ENCODE data around the gene PON3.

The PON3 gene

DNA sequence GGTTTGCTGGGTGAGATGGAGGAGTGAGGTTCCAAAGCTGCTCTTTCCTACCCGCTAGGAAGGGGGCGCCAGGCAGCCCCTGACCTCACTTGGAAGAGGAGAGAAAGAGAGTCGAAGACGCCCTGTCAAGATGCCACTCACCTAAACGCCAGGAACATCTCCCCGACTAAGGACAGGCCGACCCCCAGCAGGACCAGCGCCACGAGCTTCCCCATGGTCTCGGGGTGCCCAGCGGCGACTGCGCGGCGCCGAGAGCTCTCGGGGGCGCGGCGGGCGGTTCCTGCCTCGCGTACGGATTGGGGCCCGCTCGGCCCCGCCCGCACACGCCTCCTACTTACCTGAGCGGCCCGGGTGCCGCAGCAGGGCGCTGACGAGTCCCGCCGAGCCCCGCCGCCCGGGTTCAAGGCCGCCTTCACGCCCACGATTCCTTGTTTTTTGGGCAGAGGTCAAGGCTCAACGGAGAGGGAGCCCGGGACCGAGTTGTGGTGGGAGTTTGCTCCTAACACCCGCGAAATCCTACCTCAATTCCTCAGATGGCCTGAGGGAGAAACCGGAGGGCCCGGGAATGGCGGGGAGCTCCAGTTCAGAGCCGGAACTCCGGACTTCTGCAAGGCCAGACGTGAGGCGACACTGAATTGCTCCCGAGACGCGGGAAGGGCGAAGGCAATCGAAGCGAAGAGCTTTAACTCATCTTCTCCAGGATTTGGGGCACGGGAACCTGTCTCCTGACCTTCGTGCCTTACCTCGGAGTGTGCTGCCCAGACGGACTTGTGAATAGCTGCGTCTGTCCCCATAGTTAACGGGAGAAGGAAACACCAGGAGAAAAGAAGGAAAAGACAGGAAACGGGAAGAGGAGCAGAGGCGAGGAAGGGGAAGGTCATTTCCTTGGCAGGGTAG lies at the start of gene PON3:
TSS of gene PON3 (minus strand) at position 240 of the 897 bp plus-strand sequence. CDS start at position 215, 25 bp downstream.
- TF ChIP-seq SUZ12 (IDR thresholded peaks at IDR 0.05; ENCODE audit: extremely low read depth, insufficient read depth, insufficient read length) (no peak), ZNF274 (IDR thresholded peaks at IDR 0.05; ENCODE audit: low read depth, low read length) (no peak), YY1 (IDR thresholded peaks at IDR 0.05; ENCODE audit: insufficient read depth, insufficient read length) (no peak)

DNA sequence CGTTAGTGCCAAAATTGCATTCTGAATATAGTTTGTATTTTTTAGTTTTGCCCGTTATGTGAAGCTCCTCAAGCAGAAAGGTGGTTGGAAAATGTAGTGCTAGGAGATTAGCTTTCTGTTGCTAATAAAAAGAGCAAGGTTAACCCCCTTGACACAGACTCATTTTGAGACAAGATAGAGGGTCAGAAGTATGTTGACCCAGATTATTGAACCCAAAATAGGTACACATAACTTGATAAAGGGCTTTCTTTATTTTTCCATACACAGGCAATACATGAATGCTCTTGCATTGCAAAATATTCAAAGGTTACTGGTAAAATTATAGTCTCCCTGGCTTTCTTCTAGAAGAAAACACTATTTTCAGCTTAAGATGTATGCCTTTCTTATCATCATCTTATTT lies 48.6 kb upstream of the PON3 start:
- Histone ChIP-seq H3K27me3 (ENCODE audit: insufficient read depth, insufficient read length) (no peaks in the 10 kb centered on the region), H3K9me3 (ENCODE audit: insufficient read depth, low read length) (no peaks in the 10 kb centered on the region), H3K4me3 (ENCODE audit: insufficient read length, low read depth) (no peak overlapping the region), H3K9ac (ENCODE audit: insufficient read length, low read depth) (no peak overlapping the region), H3K36me3 (ENCODE audit: insufficient read depth, insufficient read length, low read length) (no peaks in the 10 kb centered on the region), H3K4me1 (ENCODE audit: insufficient read depth, insufficient read length) (no peaks in the 10 kb centered on the region)
- TF ChIP-seq ZNF274 (IDR thresholded peaks at IDR 0.05; ENCODE audit: low read depth, low read length) (no peak), SUZ12 (IDR thresholded peaks at IDR 0.05; ENCODE audit: extremely low read depth, insufficient read depth, insufficient read length) (no peak), YY1 (IDR thresholded peaks at IDR 0.05; ENCODE audit: insufficient read depth, insufficient read length) (no peak)
- no peak for DNase-seq (ENCODE audit: low read depth, low spot score)

More for the DNA sequence above, at the start of gene PON3:
- Histone ChIP-seq H3K4me1 (ENCODE audit: insufficient read depth, insufficient read length) (no peaks in the 10 kb centered on the region), H3K27me3 (ENCODE audit: insufficient read depth, insufficient read length) (no peaks in the 10 kb centered on the region), H3K36me3 (ENCODE audit: insufficient read depth, insufficient read length, low read length) (no peaks in the 10 kb centered on the region), H3K4me3 (ENCODE audit: insufficient read length, low read depth) (no peak within 1 kb of the TSS), H3K9ac (ENCODE audit: insufficient read length, low read depth) (no peak within 1 kb of the TSS), H3K9me3 (ENCODE audit: insufficient read depth, low read length) (no peaks in the 10 kb centered on the region)
- no peak for DNase-seq (ENCODE audit: low read depth, low spot score)

DNA sequence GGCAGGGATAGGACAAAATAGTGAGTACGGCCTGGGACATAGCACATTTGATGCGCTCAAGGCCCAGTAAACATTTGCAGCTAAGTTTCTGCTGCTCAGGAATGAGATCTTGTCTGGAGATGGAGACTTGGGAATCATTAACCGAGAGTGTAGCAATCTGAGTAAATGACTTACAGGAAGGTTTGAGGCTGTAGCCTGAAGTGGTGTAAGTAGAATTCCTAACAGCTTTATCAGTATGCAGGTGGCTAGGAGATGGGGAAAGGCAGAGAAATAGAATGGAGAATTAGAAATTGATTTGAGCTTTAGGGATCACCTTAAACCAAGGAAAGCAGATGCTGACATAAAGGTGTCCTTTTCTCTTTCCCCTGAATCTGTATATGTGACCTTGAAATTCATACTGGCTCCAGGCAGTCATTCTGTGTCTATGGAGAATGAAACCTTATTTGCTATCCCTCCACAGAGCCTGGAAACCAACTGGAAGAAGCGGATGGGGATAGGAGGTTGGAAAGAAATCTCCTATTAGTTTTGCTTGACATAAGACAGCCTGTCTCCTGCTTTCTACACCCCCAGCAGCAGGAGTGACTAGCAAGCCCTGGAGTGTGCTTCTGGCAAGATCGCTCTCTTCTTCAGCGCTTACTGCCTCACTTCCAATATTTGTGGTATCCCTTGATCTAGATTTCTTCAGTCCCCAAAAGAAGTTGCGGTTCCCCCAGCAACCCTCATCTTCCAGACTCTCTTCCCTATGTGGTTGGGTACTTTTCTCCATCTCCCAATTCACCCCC lies 45.1 kb upstream of the PON3 start:
- TF ChIP-seq SUZ12 (IDR thresholded peaks at IDR 0.05; ENCODE audit: extremely low read depth, insufficient read depth, insufficient read length): no peak
- TF ChIP-seq ZNF274 (IDR thresholded peaks at IDR 0.05; ENCODE audit: low read depth, low read length): no peak
- TF ChIP-seq YY1 (IDR thresholded peaks at IDR 0.05; ENCODE audit: insufficient read depth, insufficient read length): no peak

DNA sequence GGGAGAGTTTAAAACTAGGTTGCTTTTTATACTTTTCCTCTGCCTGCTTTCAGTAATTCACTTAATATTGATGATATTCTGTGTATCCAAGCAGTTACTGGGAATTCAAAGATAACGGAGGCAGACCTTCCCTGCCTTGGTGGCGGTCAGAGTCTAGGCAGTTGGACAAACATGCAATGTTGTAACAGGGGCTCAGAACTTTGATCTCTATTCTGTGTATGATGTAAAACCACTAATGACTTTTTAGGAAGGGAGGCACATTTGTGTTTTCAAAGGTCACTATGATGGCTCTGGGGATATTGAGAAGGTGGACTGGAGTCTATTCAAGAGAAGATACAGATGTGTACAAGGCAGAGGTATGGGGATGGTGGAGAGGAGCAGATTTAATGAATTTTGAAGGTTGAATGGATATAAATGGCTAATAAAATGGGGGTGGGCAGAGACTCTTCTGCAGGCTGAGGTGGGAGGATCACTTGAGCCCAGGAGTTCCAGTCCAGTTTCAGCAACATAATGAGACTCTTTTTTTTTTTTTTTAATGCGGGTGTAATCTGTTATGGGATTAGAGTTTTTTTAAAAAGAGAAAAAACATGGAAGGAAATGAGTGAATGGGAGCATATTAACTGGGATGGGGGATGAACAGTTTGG lies 44.3 kb upstream of the PON3 start:
- Histone ChIP-seq H3K36me3 (ENCODE audit: insufficient read depth, insufficient read length, low read length) (no peaks in the 10 kb centered on the region), H3K9ac (ENCODE audit: insufficient read length, low read depth) (no peak overlapping the region), H3K27me3 (ENCODE audit: insufficient read depth, insufficient read length) (no peaks in the 10 kb centered on the region), H3K4me3 (ENCODE audit: insufficient read length, low read depth) (no peak overlapping the region), H3K4me1 (ENCODE audit: insufficient read depth, insufficient read length) (no peaks in the 10 kb centered on the region), H3K9me3 (ENCODE audit: insufficient read depth, low read length) (no peaks in the 10 kb centered on the region)
- no peak for DNase-seq (ENCODE audit: low read depth, low spot score)
- TF ChIP-seq ZNF274 (IDR thresholded peaks at IDR 0.05; ENCODE audit: low read depth, low read length): no peak
- no peak for TF ChIP-seq YY1 (IDR thresholded peaks at IDR 0.05; ENCODE audit: insufficient read depth, insufficient read length)
- no peak for TF ChIP-seq SUZ12 (IDR thresholded peaks at IDR 0.05; ENCODE audit: extremely low read depth, insufficient read depth, insufficient read length)

More for the DNA sequence above, 45.1 kb upstream of the PON3 start:
- H3K9me3 ChIP-seq (ENCODE audit: insufficient read depth, low read length): no peaks in the 10 kb centered on the region
- no peak for DNase-seq (ENCODE audit: low read depth, low spot score)
- H3K9ac ChIP-seq (ENCODE audit: insufficient read length, low read depth): no peak overlapping the region
- no peaks in the 10 kb centered on the region for H3K4me1 ChIP-seq (ENCODE audit: insufficient read depth, insufficient read length)
- H3K36me3 ChIP-seq (ENCODE audit: insufficient read depth, insufficient read length, low read length): no peaks in the 10 kb centered on the region
- no peaks in the 10 kb centered on the region for H3K27me3 ChIP-seq (ENCODE audit: insufficient read depth, insufficient read length)
- H3K4me3 ChIP-seq (ENCODE audit: insufficient read length, low read depth): no peak overlapping the region

DNA sequence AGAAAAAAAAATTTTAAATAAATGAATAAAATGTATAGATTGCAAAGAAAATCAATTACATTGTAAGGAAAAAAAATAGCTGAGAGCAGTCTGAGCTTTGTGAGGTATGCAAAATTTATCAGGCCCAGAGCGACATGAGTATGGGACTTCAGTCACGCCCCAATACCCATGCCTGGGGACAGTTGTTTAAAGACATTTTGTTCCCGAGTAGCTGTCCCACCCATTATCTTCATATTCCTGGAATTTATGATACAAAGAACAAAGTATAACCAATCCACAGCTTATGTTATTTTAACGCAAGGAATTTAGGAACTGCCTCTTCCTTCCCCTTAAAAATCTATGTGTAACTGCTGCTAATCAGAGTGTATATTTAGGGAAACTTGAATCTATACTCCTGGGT lies 40.2 kb upstream of the PON3 start:
- no peak for DNase-seq (ENCODE audit: low read depth, low spot score)
- H3K4me3 ChIP-seq (ENCODE audit: insufficient read length, low read depth): no peak overlapping the region
- no peak for TF ChIP-seq ZNF274 (IDR thresholded peaks at IDR 0.05; ENCODE audit: low read depth, low read length)
- TF ChIP-seq YY1 (IDR thresholded peaks at IDR 0.05; ENCODE audit: insufficient read depth, insufficient read length): no peak
- TF ChIP-seq SUZ12 (IDR thresholded peaks at IDR 0.05; ENCODE audit: extremely low read depth, insufficient read depth, insufficient read length): no peak
- H3K36me3 ChIP-seq (ENCODE audit: insufficient read depth, insufficient read length, low read length): peaks cover 7% of the 10 kb centered on the region
- H3K4me1 ChIP-seq (ENCODE audit: insufficient read depth, insufficient read length): no peaks in the 10 kb centered on the region
- no peak overlapping the region for H3K9ac ChIP-seq (ENCODE audit: insufficient read length, low read depth)
- H3K27me3 ChIP-seq (ENCODE audit: insufficient read depth, insufficient read length): no peaks in the 10 kb centered on the region
- no peaks in the 10 kb centered on the region for H3K9me3 ChIP-seq (ENCODE audit: insufficient read depth, low read length)

DNA sequence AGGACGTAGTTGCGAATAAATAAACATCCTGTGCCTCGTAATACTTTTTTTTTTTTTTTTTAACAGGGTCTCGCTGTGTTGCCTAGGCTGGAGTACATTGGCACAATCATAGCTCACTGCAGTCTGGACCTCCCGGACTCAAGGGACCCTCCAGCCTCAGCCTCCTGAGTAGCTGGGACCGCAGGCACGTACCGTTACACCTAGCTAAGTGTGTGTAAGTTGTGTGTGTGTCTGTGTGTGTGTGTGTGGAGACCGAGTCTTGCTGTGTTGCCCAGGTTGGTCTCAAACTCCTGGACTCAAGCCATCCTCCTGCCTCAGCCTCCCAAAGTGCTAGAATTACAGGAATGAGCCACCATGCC lies 39.2 kb upstream of the PON3 start:
- no peaks in the 10 kb centered on the region for H3K27me3 ChIP-seq (ENCODE audit: insufficient read depth, insufficient read length)
- H3K36me3 ChIP-seq (ENCODE audit: insufficient read depth, insufficient read length, low read length): peaks cover 10% of the 10 kb centered on the region
- no peaks in the 10 kb centered on the region for H3K4me1 ChIP-seq (ENCODE audit: insufficient read depth, insufficient read length)
- peak overlapping the region; percentile 60 for H3K4me3 ChIP-seq (ENCODE audit: insufficient read length, low read depth)
- H3K9ac ChIP-seq (ENCODE audit: insufficient read length, low read depth): peak overlapping the region; percentile 74
- H3K9me3 ChIP-seq (ENCODE audit: insufficient read depth, low read length): no peaks in the 10 kb centered on the region
- no peak for DNase-seq (ENCODE audit: low read depth, low spot score)
- no peak for TF ChIP-seq YY1 (IDR thresholded peaks at IDR 0.05; ENCODE audit: insufficient read depth, insufficient read length)
- no peak for TF ChIP-seq SUZ12 (IDR thresholded peaks at IDR 0.05; ENCODE audit: extremely low read depth, insufficient read depth, insufficient read length)
- TF ChIP-seq ZNF274 (IDR thresholded peaks at IDR 0.05; ENCODE audit: low read depth, low read length): no peak
